ENCODE results near the gene TAL1.

- TF ChIP-seq CTCF (IDR thresholded peaks at IDR 0.05; ENCODE audit: low read length), result no peak
- no peak for TF ChIP-seq EZH2 (IDR thresholded peaks at IDR 0.05; ENCODE audit: borderline replicate concordance, low read length)
Measured at GRCh38 chr1:47214549-47214948, 17.5 kb downstream of the TAL1 start.

All from OCI-LY1 (cell line).